ENCODE measurements around the gene NFASC.

NFASC gene

DNA sequence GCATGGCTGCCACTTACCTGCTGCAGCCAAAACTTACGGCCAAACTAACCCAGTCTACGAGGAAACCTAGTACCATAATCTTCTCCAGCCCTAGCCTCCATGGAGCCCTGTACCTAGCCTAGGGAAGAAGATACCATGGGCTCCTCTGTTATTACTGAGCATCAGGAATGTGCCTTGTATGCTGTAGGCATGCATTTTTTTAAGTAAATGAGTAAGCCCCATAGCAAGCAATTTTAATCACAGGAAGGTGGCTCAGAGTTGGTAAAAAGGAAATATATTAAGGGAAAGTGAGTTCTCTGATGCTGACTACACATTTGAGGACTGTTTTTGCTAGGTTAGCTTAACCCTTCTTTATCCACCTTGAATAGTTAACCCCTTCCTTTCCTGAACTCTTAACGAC lies 21.2 kb downstream of the NFASC start:
- no peak for DNase-seq (ENCODE audit: low read depth)
- no peak overlapping the region for H3K4me3 ChIP-seq (ENCODE audit: low read depth, low read length)
- TF ChIP-seq, protein P1, sequence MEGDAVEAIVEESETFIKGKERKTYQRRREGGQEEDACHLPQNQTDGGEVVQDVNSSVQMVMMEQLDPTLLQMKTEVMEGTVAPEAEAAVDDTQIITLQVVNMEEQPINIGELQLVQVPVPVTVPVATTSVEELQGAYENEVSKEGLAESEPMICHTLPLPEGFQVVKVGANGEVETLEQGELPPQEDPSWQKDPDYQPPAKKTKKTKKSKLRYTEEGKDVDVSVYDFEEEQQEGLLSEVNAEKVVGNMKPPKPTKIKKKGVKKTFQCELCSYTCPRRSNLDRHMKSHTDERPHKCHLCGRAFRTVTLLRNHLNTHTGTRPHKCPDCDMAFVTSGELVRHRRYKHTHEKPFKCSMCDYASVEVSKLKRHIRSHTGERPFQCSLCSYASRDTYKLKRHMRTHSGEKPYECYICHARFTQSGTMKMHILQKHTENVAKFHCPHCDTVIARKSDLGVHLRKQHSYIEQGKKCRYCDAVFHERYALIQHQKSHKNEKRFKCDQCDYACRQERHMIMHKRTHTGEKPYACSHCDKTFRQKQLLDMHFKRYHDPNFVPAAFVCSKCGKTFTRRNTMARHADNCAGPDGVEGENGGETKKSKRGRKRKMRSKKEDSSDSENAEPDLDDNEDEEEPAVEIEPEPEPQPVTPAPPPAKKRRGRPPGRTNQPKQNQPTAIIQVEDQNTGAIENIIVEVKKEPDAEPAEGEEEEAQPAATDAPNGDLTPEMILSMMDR (IDR thresholded peaks at IDR 0.05; ENCODE audit: control insufficient read depth, extremely low read depth, insufficient read depth) = no peak

DNA sequence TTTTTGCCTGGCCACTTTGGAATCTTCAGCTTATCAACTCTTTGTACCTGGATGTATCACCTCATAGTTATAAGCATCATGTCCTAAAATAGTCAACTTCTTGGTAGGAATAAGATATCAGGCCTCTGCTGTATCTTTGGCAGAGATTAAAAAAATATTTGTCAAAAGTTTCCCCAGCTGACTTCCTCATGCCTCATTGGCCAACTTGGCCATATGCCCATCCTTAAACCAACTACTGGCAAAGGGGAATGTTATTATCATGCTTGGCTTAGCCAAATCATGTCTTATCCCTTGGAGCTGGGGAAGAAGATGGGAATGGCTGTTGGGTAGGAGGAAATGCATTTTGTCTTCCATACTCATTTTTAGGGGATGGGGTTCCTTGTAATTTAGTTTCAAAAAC lies 23.4 kb downstream of the NFASC start:
- no peak overlapping the region for H3K4me3 ChIP-seq (ENCODE audit: low read depth, low read length)
- TF ChIP-seq, protein P1 (IDR thresholded peaks at IDR 0.05; ENCODE audit: control insufficient read depth, extremely low read depth, insufficient read depth) = no peak
- peak; percentile 41 for DNase-seq (ENCODE audit: low read depth)

DNA sequence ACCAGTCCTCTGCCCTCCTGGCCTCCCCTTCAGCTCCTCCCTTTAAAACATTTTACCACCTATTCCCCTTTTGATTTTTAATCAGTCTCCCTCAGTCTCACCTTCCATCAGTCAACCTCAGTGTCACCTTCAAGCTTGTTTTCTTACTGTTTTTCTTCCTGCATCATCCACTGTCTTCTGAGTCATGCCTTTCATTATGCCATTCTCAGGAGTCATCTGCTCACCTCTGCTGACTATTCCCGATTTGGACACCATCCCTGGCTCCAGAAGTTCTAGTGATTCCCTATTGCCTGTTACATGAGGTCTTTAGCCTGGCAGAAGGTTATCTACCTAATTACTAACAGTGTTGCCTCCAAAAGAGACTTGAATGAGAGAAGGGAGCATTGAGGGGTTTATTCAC lies 23.9 kb downstream of the NFASC start:
- DNase-seq (ENCODE audit: low read depth) = no peak

DNA sequence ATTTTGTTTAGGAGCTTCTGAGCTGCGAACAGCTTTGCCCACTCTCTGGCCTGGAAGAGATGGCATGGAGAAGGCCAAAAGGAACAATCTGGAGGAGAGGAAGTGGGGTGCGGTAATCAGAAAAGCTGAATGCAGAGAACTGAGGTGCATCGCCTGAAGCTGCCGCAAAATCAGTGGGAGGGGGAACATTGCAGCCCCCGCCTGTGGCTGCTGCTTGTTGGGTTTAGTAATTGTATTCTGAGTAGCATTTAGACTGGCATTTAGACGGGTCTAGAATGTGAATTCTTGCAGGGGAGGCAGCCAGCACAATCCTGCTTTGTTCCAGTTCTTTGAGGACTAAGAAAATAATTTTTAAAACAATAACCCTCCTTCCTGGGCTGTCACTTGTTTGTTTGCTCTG lies 25.4 kb downstream of the NFASC start:
- TF ChIP-seq, protein P1 (IDR thresholded peaks at IDR 0.05; ENCODE audit: control insufficient read depth, extremely low read depth, insufficient read depth) = no peak
- H3K4me3 ChIP-seq (ENCODE audit: low read depth, low read length) = no peak overlapping the region
- DNase-seq (ENCODE audit: low read depth) = no peak

More for the DNA sequence above, 23.9 kb downstream of the NFASC start:
- TF ChIP-seq, protein P1 (IDR thresholded peaks at IDR 0.05; ENCODE audit: control insufficient read depth, extremely low read depth, insufficient read depth) = no peak
- no peak overlapping the region for H3K4me3 ChIP-seq (ENCODE audit: low read depth, low read length)

DNA sequence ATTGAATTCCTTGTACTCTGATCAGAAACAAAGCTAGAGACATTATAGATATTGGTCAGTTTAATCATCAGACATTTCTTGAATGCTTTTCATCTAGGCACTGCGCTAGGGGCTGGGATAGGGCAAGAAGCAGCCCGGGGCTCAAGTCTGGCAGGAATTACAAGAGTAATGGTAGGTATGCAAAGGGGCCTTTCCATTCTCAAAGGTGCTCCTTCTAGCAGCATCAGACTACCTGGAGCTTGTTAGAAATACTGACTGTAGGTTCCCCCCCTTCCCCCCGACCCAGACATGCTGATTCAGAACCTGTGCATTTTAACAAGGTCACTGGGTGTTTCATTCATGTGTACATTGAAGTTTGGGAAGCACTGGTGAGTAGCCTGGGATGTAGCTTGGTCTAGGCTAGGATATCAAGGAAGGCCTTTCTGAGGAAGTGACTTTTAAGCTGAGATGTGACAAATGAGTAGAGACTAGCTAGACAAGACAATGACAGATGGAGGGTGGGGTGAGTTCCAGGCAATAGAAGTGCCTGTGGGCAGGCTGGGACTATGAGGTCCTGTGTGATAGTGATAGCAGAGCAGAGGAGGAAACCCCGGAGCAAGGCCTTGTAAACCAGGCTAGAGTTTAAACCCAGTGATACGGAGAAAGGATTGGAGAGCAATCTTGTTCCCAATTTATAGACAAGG lies 26.3 kb downstream of the NFASC start:
- DNase-seq (ENCODE audit: low read depth) = no peak
- TF ChIP-seq, protein P1 (IDR thresholded peaks at IDR 0.05; ENCODE audit: control insufficient read depth, extremely low read depth, insufficient read depth) = no peak
- H3K4me3 ChIP-seq (ENCODE audit: low read depth, low read length) = no peak overlapping the region

DNA sequence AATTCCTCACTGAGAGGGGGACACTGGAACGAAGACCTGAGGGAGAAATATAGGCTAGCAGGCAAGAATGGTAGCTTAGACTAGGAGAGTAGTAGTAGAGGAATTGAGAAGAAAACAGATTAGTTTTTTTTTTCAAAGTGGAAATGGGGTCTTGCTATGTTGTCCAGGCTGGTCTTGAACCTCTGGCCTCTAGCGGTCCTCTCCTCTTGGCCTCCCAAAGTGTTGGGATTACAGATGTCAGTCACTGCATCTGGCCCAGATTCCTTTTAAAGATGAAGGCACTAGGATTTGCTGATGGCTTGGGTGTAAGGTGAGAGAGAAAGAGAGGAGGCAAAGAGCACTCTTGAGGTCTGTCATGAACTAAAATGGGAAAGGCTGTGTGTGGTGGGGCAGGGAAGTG lies 30.1 kb downstream of the NFASC start:
- no peak overlapping the region for H3K4me3 ChIP-seq (ENCODE audit: low read depth, low read length)
- no peak for DNase-seq (ENCODE audit: low read depth)
- TF ChIP-seq, protein P1 (IDR thresholded peaks at IDR 0.05; ENCODE audit: control insufficient read depth, extremely low read depth, insufficient read depth) = no peak

DNA sequence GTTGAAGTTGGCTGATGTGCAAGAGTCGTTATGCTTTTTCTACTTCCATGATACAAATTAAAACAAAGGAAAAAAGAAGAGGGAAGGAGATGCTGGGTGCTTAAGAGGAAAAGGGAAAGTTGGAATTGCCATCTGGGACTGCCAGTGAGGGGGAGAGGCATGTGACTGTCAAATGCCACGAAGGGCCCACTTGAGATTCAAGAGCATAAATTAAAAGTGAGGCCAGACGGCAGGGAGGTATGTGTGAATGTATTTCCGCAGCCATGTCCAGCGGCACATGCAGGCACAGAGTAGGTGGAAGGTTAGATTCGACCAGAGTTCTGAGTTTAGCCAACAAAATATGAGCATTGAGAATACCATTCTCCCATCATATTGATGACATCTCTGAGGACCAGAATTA lies 32.0 kb downstream of the NFASC start:
- DNase-seq (ENCODE audit: low read depth) = no peak
- H3K4me3 ChIP-seq (ENCODE audit: low read depth, low read length) = no peak overlapping the region
- TF ChIP-seq, protein P1 (IDR thresholded peaks at IDR 0.05; ENCODE audit: control insufficient read depth, extremely low read depth, insufficient read depth) = no peak

Measured in LNCaP clone FGC (cell line).